HL-60/S4 treated with phorbol 12-myristate 13-acetate at 8.2 ng/mL for 4 days and 3 days (cell line): ENCODE measurements around the gene ERBIN.
"Not testable (repeated sequence)": the region's sequence is repeated elsewhere in the genome, so short reads cannot be mapped to it uniquely, and the experiment has no call there.

Experiments
- in situ Hi-C: fragments of 300-500 bp; cut with MboI; formaldehyde crosslinking; loops from 2 replicates; pipeline ENCODE4 v1.15.0; 2022; ENCODE audit warnings: low sequenced_read_pairs

Gene ERBIN

DNA sequence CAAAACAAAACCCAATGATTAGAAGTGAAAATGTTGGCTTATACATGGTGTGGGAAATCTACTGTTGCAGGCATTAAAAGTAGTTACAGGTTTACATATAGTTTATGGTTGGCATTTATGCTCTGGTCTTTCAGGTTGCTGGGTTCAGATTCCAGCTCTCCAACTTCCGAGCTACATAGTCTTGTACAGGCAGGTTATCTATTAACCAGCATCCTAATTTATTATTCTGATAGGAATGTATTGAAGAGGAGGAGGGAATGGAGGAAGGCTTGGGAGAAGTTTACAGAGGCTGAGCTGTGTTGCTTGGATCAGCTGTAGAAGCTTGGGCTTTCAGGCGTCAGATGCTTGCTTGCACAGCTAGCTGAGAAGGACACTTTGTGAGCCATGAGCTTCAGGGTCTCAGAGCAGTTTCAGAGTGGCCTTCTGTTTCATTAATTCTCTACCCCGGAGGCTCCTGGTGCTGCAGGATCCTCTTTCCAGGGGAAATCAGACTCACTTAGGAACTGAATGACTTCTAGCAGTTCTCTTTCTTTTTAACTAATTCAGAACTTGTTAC lies 11.7 kb upstream of the ERBIN start:
- in situ Hi-C loops, result no loop called here

DNA sequence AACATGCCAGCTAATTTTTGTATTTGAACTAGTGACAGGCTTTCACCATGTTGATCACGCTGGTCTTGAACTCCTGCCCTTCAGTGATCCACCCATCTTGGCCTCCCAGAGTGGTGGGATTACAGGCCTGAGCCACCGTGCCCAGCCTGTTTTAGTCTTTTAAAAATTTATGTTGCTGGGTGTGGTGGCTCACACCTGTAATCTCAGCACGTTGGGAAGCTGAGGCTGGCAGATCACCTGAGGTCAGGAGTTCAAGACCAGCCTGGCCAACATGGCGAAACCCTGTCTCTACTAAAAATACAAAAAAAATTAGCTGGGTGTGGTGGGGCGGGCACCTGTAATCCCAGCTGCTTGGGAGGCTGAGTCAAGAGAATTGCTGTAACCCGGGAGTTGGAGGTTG lies 10.7 kb upstream of the ERBIN start:
- in situ Hi-C loops, result not testable (repeated sequence)

DNA sequence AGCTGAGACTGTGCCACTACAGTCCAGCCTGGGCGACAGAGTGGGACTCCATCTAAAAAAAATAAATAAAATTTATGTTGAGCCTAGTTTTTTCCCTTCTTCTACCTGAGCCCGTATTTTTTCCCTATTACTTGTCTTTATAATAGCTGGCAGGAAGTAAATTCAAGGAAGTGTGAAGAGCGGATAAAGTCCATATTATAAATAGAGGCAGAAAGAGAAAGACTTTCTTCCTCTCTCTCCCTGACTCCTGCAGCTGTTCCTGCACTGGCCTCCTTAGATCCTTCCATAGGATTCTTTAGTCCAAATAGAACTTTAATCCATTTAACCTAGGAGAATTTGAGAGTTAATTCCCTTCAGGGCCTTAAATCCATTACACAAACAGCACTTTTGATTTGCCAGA lies 10.3 kb upstream of the ERBIN start:
- in situ Hi-C loops, result no loop called here

GRCh38 chr5:65916636-65917035 lies 9.7 kb upstream of the ERBIN start:
- in situ Hi-C loops, result no loop called here

DNA sequence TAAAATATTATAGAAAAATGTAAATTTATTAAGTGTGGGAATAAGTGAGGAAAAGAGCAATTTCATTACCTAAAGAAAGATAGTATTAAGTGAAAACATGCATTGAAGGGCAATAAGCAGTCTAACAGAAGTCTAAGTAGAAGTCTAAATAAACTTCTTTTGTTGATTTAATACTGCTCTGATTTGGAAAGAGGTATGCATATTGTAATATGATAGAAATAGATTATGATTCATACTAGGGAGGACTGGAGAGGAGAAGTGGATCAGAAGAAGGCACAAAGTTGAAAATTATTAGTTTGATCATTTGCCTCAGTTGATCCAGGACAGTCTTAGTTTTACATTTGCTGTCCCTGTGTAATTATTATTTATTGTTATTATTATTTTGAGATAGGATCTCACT lies 6.6 kb upstream of the ERBIN start:
- in situ Hi-C loops, result no loop called here

DNA sequence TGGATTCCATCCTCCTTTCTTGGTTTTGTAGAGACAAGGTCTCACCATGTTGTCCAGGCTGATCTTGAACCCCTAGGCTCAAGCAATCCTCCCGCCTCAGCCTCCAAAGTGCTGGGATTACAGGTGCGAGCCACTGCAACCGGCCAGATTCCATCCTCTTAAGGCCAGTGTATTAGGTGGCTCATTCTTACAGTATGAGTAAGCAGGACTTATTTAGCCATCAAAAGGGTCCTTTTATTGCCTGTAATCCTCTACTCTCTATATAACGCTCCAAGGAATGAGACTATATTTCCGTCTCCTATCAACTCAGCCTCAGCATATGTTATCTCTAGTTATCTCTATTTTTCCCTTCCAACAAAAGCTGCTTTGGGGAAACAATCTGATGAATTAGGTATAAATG lies 3.0 kb upstream of the ERBIN start:
- in situ Hi-C loops, result no loop called here

GRCh38 chr5:65924366-65925043 lies 1.9 kb upstream of the ERBIN start:
- in situ Hi-C loops, result no loop called here

DNA sequence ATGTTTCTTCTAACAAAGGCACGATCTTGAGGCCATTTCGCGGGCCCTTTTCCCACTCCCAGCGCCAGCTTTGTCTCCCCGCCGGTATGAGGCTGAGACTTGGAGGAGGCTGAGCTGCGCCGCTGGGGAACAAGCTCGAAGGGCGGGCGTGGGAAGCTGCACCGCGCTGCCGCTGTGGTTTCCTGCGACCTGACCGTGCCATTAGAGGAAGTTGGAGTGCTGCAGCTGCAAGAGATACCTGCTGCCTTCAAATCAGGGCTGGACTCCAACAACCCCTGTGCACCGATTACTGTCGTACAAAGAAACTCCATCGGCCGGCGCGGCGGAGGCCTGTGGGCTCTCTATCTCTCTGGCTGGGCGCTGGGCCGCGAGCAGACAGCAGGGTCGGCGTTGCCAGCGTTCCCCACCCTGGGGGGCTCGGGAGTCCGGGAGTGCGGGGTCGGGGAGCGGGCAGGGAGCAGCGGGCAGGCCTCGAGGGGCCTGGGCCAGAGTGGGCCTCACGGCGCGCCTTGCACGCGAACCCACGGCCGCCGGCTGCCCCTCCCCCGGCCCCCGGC lies 1.3 kb upstream of the ERBIN start:
- in situ Hi-C loops, result no loop called here

DNA sequence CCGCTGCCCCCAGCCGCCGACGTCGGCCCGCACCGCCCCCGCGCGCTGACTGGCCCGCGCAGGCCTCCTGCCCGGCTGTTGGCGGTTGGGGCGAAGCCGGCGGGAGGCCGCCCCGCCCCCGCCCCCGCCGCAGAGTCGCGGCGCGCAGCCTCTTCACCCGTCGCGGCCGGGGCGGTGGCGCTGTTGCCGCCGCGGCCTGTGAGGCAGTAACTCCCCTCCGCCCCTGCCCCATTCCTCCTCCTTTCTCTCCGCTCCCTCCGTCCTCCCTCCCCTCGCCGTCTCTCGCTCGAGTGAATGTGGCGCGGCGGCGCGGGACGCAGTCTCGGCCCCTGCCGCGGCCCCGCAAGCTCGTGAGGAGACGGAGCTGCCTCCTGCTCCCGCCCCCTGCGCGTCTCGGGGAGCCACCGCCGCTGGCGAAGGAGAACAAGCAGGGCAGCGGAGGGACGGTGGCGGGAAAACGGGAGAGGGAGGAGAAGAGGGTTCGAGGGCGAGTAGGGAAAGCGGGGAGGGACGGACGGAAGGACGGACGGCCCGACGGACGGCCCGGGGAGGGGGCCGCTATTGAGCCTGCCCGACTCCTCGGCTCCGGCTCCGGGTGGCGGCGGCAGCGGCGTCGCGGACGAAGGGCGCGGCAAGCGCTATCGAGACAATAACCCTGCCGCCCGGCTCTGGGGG lies 637 bp upstream of the ERBIN start:
- in situ Hi-C loops, result no loop called here

GRCh38 chr5:65926893-65927292 lies 518 bp downstream of the ERBIN start:
- in situ Hi-C loops, result no loop called here

GRCh38 chr5:65927503-65928321 lies 1.3 kb downstream of the ERBIN start:
- in situ Hi-C loops, result no loop called here

GRCh38 chr5:65928322-65928752 lies 2.0 kb downstream of the ERBIN start:
- in situ Hi-C loops, result no loop called here

DNA sequence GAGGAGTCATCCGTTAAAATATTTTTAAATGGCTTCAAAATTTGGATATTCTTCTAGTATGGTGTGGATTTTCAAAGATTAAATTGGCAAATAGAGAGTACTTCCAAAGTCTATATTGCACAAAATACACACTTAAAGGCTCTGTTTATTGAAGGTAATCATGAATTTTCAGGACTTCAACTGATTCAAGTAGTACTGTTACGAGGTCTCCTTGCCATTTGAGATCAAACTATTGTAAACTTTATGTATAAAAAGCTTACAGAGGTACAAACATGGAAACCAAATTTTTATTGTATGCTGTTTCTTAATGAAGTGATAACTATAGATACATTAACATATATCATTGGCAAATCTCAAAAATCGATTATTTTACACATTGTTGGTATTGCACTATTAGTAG lies 2.5 kb downstream of the ERBIN start:
- in situ Hi-C loops, result no loop called here

- in situ Hi-C loops, result no loop called here
These were observed 6.3 kb downstream of the ERBIN start for GRCh38 chr5:65932676-65933075.

GRCh38 chr5:65933295-65933694 lies 6.9 kb downstream of the ERBIN start:
- in situ Hi-C loops, result no loop called here

DNA sequence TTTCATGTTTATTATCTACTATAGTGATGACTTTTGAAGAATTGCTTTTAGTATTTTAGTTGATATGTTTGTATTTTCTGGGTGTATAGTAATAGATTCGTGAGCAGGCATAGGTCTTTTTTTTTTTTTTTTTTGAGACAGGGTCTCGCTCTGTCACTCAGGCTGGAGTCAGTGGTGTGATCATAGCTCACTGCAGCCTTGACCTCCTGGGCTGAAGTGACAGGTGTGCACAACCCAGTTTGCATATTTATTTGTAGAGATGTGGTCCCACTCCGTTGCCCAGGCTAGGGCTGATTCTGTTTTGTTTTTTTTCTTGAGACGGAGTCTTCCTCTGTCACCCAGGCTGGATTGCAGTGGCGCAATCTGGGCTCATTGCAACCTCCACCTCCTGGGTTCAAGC lies 11.9 kb downstream of the ERBIN start:
- in situ Hi-C loops, result no loop called here

GRCh38 chr5:65943771-65944170 lies 17.4 kb downstream of the ERBIN start:
- in situ Hi-C loops, result no loop called here

- in situ Hi-C loops, result no loop called here
These were observed 19.9 kb downstream of the ERBIN start for GRCh38 chr5:65946198-65946745.

GRCh38 chr5:65948115-65948747 lies 21.9 kb downstream of the ERBIN start:
- in situ Hi-C loops, result no loop called here

DNA sequence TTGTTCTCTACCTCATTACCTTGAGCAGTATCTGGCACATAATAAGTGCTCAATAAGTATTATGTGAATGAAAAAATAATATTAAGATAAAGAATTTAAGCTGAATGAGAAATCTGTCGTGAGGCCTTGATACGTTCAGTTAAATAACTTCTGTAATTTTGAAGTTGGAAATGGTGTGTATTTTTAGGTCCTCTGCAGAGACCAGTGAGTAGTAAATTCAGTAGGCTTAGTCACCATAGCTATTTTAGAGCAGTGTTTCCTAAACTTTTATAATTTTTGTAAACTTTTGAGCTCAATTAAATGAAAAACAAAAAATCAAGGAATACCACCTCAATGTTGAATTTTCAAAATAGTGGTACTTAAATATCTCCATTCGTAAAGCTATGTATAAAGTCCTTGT lies 25.0 kb downstream of the ERBIN start:
- in situ Hi-C loops, result no loop called here

GRCh38 chr5:65952259-65952658 lies 25.9 kb downstream of the ERBIN start:
- in situ Hi-C loops, result no loop called here
